ENCODE results near the gene HAUS8.

DNA sequence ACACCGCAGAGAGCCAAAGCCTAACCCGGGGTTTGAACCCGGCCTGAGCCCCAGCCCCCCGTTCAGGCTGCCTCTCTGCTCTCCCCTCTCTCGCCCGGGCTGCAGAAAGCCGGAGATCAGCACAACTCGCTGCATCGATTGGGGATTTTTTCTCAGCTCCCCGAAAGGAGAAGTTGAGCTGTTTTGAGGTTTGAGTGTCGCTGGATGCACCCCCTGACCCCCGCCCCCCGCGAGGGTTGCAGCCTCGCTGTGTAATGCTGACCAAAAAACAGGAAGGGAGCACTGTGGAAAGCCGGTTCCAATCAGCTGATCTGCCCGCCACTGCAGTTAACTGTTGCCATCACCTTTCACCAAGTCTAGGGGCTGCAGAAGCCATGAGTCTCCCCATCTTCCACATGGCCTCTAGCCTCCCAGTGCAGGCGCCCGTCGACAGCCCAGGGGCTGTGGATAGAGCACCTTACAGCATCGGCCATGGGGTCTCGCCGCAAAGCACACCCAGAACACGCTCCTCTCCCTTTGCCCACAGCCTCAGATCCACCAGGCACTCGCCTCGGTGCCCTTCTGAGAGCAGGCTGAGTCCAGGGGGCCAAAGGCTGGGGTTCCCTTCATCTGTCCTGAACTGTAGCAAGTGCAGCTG lies 34.8 kb upstream of the HAUS8 start:
- no peak for TF ChIP-seq ZNF384 (IDR thresholded peaks at IDR 0.05; ENCODE audit: low read depth, low read length)
- no peak for TF ChIP-seq ZNF224 (CRISPR knock-in tag; IDR thresholded peaks at IDR 0.05)
- TF ChIP-seq ZBTB17 (CRISPR knock-in tag; IDR thresholded peaks at IDR 0.05), result no peak
- TF ChIP-seq, protein P1, sequence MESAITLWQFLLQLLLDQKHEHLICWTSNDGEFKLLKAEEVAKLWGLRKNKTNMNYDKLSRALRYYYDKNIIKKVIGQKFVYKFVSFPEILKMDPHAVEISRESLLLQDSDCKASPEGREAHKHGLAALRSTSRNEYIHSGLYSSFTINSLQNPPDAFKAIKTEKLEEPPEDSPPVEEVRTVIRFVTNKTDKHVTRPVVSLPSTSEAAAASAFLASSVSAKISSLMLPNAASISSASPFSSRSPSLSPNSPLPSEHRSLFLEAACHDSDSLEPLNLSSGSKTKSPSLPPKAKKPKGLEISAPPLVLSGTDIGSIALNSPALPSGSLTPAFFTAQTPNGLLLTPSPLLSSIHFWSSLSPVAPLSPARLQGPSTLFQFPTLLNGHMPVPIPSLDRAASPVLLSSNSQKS (CRISPR knock-in tag; IDR thresholded peaks at IDR 0.05), result no peak
